Measurements from ENCODE around the gene XDH. TPM values are rescaled to one million over a fixed set of nuclear protein-coding genes. Genes with fewer than 3 reads are reported as not detected.
A peak's percentile ranks its signal among the peaks of the same experiment; 100 is the strongest.

The XDH gene
- total RNA-seq, 2 experiments from 2014 or later, result 0.63 to 1.6 TPM

DNA sequence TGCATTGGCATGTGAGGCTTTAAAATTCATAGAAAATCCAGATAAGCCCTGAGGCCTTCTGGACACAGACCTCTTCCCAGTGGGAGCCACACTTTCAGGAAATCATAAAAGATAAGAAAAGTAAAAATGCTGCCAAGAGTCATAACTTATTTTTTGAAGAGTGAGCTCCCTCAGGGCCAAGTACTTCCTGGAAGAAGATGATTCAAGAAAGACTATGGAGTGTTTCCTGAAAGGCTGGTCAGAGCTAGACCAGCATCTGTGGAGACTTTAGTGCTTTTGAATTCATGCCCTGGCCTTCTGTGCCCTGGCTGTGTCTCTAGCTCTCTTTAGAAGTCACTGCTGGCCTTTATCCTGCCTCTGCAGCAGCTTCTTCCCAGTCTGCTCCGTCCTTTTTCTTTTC lies 6.4 kb upstream of the XDH start:
- Mint-ChIP-seq H3K4me1 (peaks cover 10% of the 10 kb centered on the region), H3K4me3 (no peak overlapping the region)

DNA sequence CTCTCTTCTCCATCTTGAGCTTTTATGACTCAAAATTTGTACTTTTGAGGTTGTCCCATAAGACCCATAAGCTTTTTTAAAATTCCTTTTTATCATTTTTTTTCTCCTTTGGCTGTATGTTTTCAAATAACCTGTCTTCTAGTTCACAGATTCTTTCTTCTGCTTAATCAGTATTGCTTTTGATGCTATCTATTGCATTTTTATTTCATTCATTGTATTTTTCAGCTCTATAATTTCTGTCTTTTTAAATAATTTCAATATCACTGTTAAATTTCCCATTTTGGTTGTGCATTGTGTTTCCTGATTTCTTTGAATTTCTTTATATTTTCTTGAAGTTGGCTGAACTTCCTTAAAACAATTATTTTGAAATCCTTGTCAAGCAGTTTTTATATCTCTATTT lies 4.8 kb upstream of the XDH start:
- peaks cover 13% of the 10 kb centered on the region for H3K9me3 Mint-ChIP-seq
- POLR2A ChIA-PET, result no interaction called here
- peaks cover 7% of the 10 kb centered on the region for H3K36me3 Mint-ChIP-seq (ENCODE audit: low read depth)
- peaks cover 4% of the 10 kb centered on the region for H3K27me3 Mint-ChIP-seq
- H3K27ac Mint-ChIP-seq, result no peak overlapping the region
- H3K4me3 Mint-ChIP-seq, result no peak overlapping the region
- H3K4me1 Mint-ChIP-seq, result peaks cover 23% of the 10 kb centered on the region
- no peak for DNase-seq
- CTCF ChIA-PET, result interaction anchor here (1.2 kb wide), 1 partner anchor 86 kb away, joined by 4 read pairs; no protein-coding TSS in a partner anchor

More for the DNA sequence above, 6.4 kb upstream of the XDH start:
- ChIA-PET CTCF (no interaction called here), POLR2A (no interaction called here)
- H3K9me3 Mint-ChIP-seq, result peaks cover 13% of the 10 kb centered on the region
- peaks cover 7% of the 10 kb centered on the region for H3K36me3 Mint-ChIP-seq (ENCODE audit: low read depth)
- H3K27ac Mint-ChIP-seq, result no peak overlapping the region
- DNase-seq, result no peak
- H3K27me3 Mint-ChIP-seq, result peaks cover 2% of the 10 kb centered on the region

DNA sequence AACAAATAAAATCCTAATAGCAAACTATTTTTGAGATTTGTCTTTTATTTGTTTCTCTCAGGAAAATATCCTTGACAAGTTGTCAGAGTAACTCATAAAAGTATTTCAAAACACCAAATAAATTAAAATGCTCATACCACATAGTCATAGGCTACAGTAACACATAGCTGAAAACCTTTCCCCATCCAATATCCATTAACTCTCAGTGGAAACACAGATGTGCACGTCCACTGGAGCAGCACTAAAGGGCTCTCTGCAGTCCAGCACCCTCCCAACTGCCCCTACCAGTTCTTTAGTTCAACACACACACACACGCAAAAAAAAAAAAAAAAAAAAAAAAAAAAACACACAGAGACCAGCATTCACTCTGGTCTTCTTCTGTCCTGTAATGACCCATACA lies 879 bp upstream of the XDH start:
- H3K27ac Mint-ChIP-seq, result no peak overlapping the region
- ChIA-PET CTCF (no interaction called here), POLR2A (no interaction called here)
- H3K9me3 Mint-ChIP-seq, result peaks cover 13% of the 10 kb centered on the region
- peaks cover 28% of the 10 kb centered on the region for H3K4me1 Mint-ChIP-seq
- no peak for DNase-seq
- H3K27me3 Mint-ChIP-seq, result peaks cover 4% of the 10 kb centered on the region
- H3K36me3 Mint-ChIP-seq (ENCODE audit: low read depth), result peaks cover 7% of the 10 kb centered on the region
- no peak overlapping the region for H3K4me3 Mint-ChIP-seq

DNA sequence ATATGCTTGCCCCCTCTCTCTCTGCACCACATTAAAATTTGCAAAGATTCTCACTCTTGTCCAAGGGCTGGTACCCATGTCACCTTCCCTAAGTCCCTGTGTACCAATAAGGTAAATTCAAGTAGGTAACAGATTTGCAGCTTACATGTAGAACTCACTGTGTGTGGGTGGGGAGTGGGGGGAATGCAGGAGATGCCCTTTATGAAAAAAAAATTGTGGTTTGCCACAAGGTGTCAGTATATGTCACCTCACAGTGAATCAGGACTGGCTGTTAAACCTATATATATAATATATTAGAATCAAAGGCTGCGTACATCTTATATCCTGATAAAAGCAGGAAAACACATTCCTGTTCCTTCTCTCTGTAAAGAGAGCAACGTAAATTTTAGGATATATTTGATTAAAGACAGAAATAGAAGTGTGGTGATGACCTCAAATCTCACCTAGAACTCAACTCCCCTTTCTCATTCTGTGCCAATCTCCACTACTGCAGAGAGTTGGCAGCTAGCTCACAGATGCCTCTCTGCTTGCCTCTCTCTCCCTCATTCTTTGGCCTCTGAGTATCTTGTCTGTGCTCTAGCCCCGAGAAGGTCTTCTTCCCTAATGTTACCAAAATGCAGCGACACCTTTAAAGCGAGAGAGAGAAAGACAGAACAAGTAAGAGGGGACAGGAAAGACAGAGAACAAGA lies 536 bp downstream of the XDH start:
- peaks cover 10% of the 10 kb centered on the region for H3K27me3 Mint-ChIP-seq
- H3K4me3 Mint-ChIP-seq, result no peak overlapping the region
- no peak overlapping the region for H3K27ac Mint-ChIP-seq
- H3K9me3 Mint-ChIP-seq, result peaks cover 4% of the 10 kb centered on the region
- CTCF ChIA-PET, result no interaction called here
- POLR2A ChIA-PET, result no interaction called here
- no peaks in the 10 kb centered on the region for H3K36me3 Mint-ChIP-seq (ENCODE audit: low read depth)
- peaks cover 28% of the 10 kb centered on the region for H3K4me1 Mint-ChIP-seq
- DNase-seq, result no peak

DNA sequence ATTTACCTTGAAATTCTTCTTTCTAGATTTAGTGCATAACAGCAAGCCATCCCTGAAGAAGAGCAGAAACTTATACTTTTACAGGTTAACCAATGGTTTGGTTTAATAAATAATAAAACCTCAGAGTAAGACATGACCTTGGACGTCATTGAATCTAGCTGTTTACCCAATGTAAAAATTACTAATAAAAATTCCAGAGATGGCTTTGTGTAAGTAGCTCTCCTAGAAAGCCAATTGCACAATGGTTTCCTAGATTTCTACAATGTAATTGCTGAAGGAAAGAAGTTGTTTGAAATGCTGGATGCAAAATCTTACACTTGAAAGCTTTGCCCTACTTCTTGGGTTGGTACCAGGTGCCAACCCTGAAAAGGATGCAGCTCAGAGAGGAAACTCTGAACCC lies 1.5 kb downstream of the XDH start:
- CTCF ChIA-PET, result interaction anchor here (0.6 kb wide), 1 partner anchor 94 kb away, joined by 3 read pairs; no protein-coding TSS in a partner anchor
- no peaks in the 10 kb centered on the region for H3K36me3 Mint-ChIP-seq (ENCODE audit: low read depth)
- no peak overlapping the region for H3K27ac Mint-ChIP-seq
- POLR2A ChIA-PET, result interaction anchor here (1.5 kb wide), 1 partner anchor 11 kb away, joined by 3 read pairs; no protein-coding TSS in a partner anchor
- peaks cover 28% of the 10 kb centered on the region for H3K4me1 Mint-ChIP-seq
- DNase-seq, result no peak
- H3K27me3 Mint-ChIP-seq, result peaks cover 20% of the 10 kb centered on the region
- no peaks in the 10 kb centered on the region for H3K9me3 Mint-ChIP-seq
- no peak overlapping the region for H3K4me3 Mint-ChIP-seq

DNA sequence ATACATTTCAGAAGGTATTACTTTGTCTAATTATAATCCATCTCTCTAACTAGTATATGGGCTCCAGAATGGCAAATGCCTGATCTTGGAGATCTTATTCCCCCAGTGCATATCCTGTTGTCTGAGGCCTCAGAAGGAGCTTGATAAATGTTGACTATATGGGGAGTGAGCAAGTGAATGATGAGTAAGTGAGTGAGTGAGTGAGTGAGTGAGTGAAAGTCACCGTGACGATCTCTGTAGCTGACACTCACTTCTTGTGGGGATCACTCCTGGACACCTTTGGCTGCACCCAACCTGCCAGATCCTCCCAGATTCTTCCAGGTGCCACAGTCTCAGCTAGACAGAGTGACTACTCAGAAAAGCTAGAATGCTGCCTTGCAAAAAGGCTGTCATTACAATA lies 2.8 kb downstream of the XDH start:
- CTCF ChIA-PET, result no interaction called here
- POLR2A ChIA-PET, result interaction anchor here (1.5 kb wide), 1 partner anchor 13 kb away, joined by 3 read pairs; no protein-coding TSS in a partner anchor
- Mint-ChIP-seq H3K4me1 (peaks cover 27% of the 10 kb centered on the region), H3K4me3 (no peak overlapping the region), H3K9me3 (no peaks in the 10 kb centered on the region), H3K27me3 (peaks cover 20% of the 10 kb centered on the region), H3K27ac (no peak overlapping the region), H3K36me3 (ENCODE audit: low read depth) (no peaks in the 10 kb centered on the region)
- no peak for DNase-seq

DNA sequence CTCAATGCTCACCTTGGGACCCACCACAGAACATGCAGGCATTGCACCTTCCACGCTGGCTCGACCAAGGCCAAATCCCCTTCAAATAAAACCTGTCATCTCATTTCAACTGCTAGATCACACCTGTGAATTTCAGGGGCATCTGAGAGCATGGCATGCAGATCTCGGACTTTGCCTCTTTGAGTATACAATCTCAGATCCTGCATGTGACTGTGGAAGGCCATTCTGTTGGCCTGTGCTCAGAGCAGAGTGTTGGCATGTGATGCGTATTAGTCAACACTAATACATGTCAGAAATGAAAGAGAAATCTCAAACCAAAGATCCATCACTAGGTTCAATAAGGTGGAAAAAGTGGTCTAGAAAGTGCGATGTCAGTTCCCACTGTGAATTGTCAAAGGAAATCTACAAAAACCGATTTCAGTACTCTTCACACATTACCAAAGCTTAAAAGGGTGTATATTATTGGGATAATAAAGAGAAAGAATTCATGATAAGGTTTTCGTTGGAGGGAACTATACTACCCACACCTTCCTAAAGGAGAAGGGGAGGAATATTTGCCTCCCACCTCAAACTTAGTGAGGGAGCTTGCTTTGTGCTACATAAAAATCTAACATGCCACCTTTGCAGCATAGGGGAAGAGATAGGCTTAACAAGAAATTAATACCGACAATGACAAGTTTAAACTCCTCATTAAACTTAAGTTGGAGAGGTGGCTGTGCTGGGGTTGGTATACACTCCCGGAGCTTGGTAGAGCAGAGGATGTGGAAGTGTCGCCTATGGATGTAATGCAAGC lies 7.8 kb downstream of the XDH start:
- CTCF ChIA-PET, result no interaction called here
- no peaks in the 10 kb centered on the region for H3K9me3 Mint-ChIP-seq
- POLR2A ChIA-PET, result no interaction called here

DNA sequence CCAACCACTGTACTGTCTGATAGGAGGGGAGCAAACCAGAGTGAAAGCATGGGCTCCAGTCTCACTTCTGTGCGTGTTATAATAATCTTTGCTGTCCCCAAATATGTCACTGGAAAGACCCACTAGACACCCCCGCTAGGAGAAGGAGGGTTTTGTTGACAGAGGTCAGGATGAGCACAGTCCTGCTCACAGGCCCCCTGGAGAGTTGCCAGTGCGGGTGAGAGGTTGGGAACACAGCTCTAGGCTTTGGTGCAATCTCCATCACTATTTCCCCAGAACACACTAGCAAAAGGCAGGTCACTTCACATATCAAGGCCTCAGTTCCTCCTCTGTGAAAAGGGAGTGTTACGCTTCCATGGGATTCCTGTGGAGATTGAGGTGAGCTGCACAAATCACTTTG lies 9.7 kb downstream of the XDH start:
- Mint-ChIP-seq H3K4me1 (peaks cover 1% of the 10 kb centered on the region), H3K27ac (no peak overlapping the region), H3K27me3 (peaks cover 13% of the 10 kb centered on the region), H3K36me3 (ENCODE audit: low read depth) (no peaks in the 10 kb centered on the region), H3K9me3 (no peaks in the 10 kb centered on the region), H3K4me3 (no peak overlapping the region)
- ChIA-PET CTCF (no interaction called here), POLR2A (no interaction called here)
- no peak for DNase-seq

More for the DNA sequence above, 7.8 kb downstream of the XDH start:
- H3K27me3 Mint-ChIP-seq, result peaks cover 15% of the 10 kb centered on the region
- no peaks in the 10 kb centered on the region for H3K4me1 Mint-ChIP-seq
- H3K36me3 Mint-ChIP-seq (ENCODE audit: low read depth), result no peaks in the 10 kb centered on the region
- H3K4me3 Mint-ChIP-seq, result no peak overlapping the region
- no peak overlapping the region for H3K27ac Mint-ChIP-seq
- DNase-seq, result no peak

DNA sequence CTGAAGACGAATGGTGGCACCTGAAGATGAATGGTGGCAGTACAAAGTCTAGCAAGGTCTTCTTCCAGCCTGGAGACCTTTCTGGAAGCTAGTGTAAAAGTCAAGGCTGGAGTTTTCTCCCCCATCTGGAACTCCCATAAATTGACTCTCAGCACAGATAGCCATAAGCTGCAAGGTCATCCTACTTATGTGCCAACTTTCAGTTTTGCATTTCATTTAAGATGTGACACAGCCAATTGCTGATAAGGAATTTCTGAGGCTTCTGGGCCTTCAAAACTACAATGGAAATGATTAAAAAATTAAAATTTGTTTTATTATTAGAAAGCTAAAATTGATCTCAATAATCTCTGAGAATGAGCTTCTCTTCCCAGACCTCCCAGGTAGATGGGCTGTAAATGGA lies 10.2 kb downstream of the XDH start:
- Mint-ChIP-seq H3K27ac (no peak overlapping the region), H3K4me3 (no peak overlapping the region), H3K36me3 (ENCODE audit: low read depth) (no peaks in the 10 kb centered on the region), H3K9me3 (no peaks in the 10 kb centered on the region), H3K27me3 (peaks cover 10% of the 10 kb centered on the region), H3K4me1 (peaks cover 1% of the 10 kb centered on the region)
- DNase-seq, result no peak
- ChIA-PET POLR2A (no interaction called here), CTCF (interaction anchor here (0.6 kb wide), 1 partner anchor 198 kb away, joined by 3 read pairs; no protein-coding TSS in a partner anchor)

DNA sequence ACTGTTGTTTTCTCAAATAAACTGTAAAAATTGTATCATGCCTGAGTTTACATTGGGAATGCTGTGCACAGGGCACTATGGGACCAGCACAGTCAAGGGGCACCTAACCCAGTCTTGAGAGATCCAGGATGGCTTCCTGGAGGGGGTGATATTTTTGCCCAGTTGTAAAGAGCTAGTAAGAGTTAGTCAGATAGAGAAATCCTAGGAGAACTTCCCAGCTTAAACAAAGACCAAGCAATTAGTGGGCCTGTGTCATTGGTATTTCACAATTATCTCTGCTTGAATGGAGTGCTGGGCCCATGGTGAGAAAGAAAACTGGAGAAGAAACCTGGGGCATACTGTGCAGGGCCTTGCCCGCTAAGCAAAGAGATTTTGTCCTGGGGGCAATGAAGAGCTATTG lies 12.2 kb downstream of the XDH start:
- Mint-ChIP-seq H3K4me1 (peaks cover 13% of the 10 kb centered on the region), H3K27ac (no peak overlapping the region), H3K9me3 (peaks cover 4% of the 10 kb centered on the region), H3K4me3 (no peak overlapping the region), H3K36me3 (ENCODE audit: low read depth) (no peaks in the 10 kb centered on the region), H3K27me3 (no peaks in the 10 kb centered on the region)
- CTCF ChIA-PET, result no interaction called here
- no peak for DNase-seq
- POLR2A ChIA-PET, result no interaction called here

DNA sequence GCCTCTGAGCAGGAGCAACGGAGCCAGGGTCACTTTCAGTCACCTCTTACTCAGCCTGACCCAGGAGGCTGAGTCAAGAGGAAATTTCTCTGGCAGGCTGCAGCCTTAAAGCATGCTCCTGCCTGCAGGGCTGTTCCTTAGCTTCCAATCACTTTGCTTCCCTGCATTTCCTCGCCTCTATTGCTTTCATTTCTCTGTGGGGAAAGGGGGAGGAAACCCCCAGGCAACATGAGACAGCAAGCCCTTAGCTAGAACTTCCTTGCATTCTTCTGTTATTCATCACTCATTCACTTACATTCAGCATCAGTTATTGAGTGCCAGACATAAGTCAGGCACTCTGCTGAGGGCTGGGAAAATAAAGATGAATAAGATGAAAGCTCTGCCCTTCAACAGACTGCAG lies 13.0 kb downstream of the XDH start:
- Mint-ChIP-seq H3K36me3 (ENCODE audit: low read depth) (no peaks in the 10 kb centered on the region), H3K27me3 (no peaks in the 10 kb centered on the region), H3K27ac (no peak overlapping the region), H3K4me3 (no peak overlapping the region), H3K9me3 (peaks cover 4% of the 10 kb centered on the region), H3K4me1 (peaks cover 18% of the 10 kb centered on the region)
- no peak for DNase-seq
- POLR2A ChIA-PET, result no interaction called here
- CTCF ChIA-PET, result no interaction called here

DNA sequence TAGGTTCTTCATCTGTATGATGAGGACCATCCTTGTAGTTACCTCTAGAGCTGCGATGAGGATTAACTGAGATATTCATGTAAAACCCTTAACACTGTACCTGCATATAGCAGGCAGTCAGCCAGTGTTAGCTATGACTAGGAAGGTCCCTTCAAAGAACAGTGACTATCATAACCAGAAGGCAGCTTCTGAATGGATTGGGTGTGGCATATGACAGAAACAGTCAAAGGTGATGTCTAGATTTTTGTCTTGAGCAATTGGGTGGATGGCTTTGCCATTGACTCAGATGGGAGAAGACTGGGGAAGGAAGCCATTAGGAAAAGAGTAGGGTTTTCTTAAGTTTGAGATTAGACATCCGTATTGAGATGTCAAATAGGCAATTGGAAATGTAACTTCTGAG lies 15.7 kb downstream of the XDH start:
- no peak overlapping the region for H3K4me3 Mint-ChIP-seq
- H3K27me3 Mint-ChIP-seq, result peaks cover 9% of the 10 kb centered on the region
- peak overlapping the region; percentile 23 for H3K27ac Mint-ChIP-seq

DNA sequence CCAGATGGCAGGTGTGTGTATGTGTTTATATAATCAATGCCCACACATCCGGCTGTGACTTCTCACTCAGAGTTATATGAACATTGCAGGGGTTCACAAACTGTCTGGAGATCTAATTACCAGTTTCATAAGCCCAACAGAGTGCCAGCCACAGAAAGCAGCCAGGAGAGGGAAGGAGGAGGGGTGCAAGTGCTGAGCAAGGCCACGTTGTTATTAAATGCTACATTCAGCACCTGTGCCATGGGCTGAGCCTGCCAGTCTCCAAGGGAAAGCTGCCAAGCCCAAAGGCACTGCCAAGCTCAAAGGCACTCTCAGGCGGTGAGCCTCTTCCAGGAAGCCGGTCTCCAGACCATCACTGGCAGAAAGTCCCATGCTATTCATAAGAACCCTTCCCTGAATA lies 17.4 kb downstream of the XDH start:
- peaks cover 4% of the 10 kb centered on the region for H3K9me3 Mint-ChIP-seq
- DNase-seq, result no peak
- H3K36me3 Mint-ChIP-seq (ENCODE audit: low read depth), result no peaks in the 10 kb centered on the region
- CTCF ChIA-PET, result no interaction called here
- peak overlapping the region; percentile 59 for H3K27ac Mint-ChIP-seq
- H3K4me1 Mint-ChIP-seq, result peaks cover 24% of the 10 kb centered on the region
- POLR2A ChIA-PET, result no interaction called here
- H3K27me3 Mint-ChIP-seq, result peaks cover 10% of the 10 kb centered on the region
- no peak overlapping the region for H3K4me3 Mint-ChIP-seq

More for the DNA sequence above, 15.7 kb downstream of the XDH start:
- DNase-seq, result no peak
- ChIA-PET POLR2A (no interaction called here), CTCF (no interaction called here)
- peaks cover 4% of the 10 kb centered on the region for H3K9me3 Mint-ChIP-seq
- H3K4me1 Mint-ChIP-seq, result peaks cover 24% of the 10 kb centered on the region
- no peaks in the 10 kb centered on the region for H3K36me3 Mint-ChIP-seq (ENCODE audit: low read depth)

DNA sequence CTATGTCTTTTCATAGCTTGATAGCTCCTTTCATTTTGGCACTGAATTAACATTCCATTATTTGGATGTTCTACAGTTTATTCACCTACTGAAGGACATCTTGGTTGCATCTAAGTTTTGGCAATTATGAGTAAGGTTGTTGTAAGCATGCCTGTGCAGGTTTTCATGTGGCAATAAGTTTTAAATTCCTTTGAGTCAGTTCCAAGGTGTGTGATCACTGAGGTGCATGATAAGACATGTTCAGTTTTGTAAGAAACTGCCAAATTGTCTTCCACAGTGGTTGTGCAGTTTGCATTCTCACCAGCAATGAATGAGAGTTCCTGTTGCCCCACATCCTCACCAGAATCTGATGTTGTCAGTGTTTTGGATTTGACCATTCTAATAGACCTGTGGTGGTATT lies 24.2 kb downstream of the XDH start:
- ChIA-PET POLR2A (no interaction called here), CTCF (no interaction called here)
- H3K4me1 Mint-ChIP-seq, result peaks cover 11% of the 10 kb centered on the region
- no peak for DNase-seq
- peaks cover 24% of the 10 kb centered on the region for H3K27me3 Mint-ChIP-seq
- no peaks in the 10 kb centered on the region for H3K36me3 Mint-ChIP-seq (ENCODE audit: low read depth)
- H3K4me3 Mint-ChIP-seq, result no peak overlapping the region
- no peaks in the 10 kb centered on the region for H3K9me3 Mint-ChIP-seq
- no peak overlapping the region for H3K27ac Mint-ChIP-seq
